SU-DHL-6 (cell line): ENCODE results near the gene SDK2.

Experiments used
- CTCF ChIP-seq: fragments of 200-600 bp; sonication (generic); IDR thresholded peaks from one replicate; pipeline ENCODE4 v1.5.1; 2017; ENCODE audit warnings: antibody characterized with exemption, mild to moderate bottlenecking, low read length, moderate library complexity; ENCODE audit not compliant: insufficient read depth, poor library complexity, severe bottlenecking
- EZH2phosphoT487 ChIP-seq: fragments of 200-600 bp; sonication (generic), shearing (Covaris generic); conservative IDR thresholded peaks from 2 replicates; pipeline ENCODE4 v1.6.1; 2018; ENCODE audit warnings: mild to moderate bottlenecking, antibody characterized with exemption, low read length, moderate library complexity, mixed read lengths

GRCh38 chr17:73595931-73596330 lies 48.3 kb downstream of the SDK2 start:
- no peak for TF ChIP-seq CTCF
- no peak for TF ChIP-seq EZH2phosphoT487
